SK-N-SH (cell line): ENCODE measurements around the gene SCD. TPM values are rescaled to one million over a fixed set of nuclear protein-coding genes. Genes with fewer than 3 reads are reported as not detected.

Experiments
- CTCF ChIA-PET: fragments of 300-600, 350-600 bp; formaldehyde crosslinking; extraction: SDS; loops from one replicate; lab custom pipeline; 2021; lab: Yijun Ruan, JAX
- POLR2A ChIA-PET: fragments of 350-600 bp; sonication (Branson Sonifier 250); formaldehyde crosslinking; extraction: SDS; loops from one replicate; lab custom pipeline; 2020; ENCODE audit warnings: antibody characterized with exemption, inconsistent platforms; lab: Yijun Ruan, JAX
- DNase-seq: peaks from one replicate; pipeline ENCODE4 v3.0.0; 2012
- H2AFZ ChIP-seq: fragments of 200-600 bp; sonication (generic); 2 replicates; pipeline ENCODE4 v1.8.1; 2016; ENCODE audit warnings: antibody characterized with exemption, mild to moderate bottlenecking, low read depth
- H3F3A ChIP-seq: fragments of 200-600 bp; sonication (generic); replicated peaks from 2 replicates; pipeline ENCODE3; 2016; ENCODE audit warnings: antibody characterized with exemption, mild to moderate bottlenecking; ENCODE audit not compliant: insufficient read depth
- H3K27ac ChIP-seq, 2 experiments: fragments of 200-500 bp in 1 of 2; fragments of 200-600 bp in 1 of 2; sonication (Bioruptor generic) in 1 of 2; sonication (generic), shearing (Covaris generic) in 1 of 2; 2 replicates each; pipeline versions ENCODE4 v1.5.1 to v1.6.1; 2014 to 2016; ENCODE audit warnings: low read depth in 2 of 2, inconsistent platforms in 1 of 2, low read length in 1 of 2, mild to moderate bottlenecking in 1 of 2, mixed read lengths in 1 of 2
- H3K27me3 ChIP-seq: fragments of 200-600 bp; sonication (generic), shearing (Covaris generic); 2 replicates; pipeline ENCODE4 v1.6.1; 2016; ENCODE audit warnings: mixed run types; ENCODE audit not compliant: insufficient read depth
- H3K36me3 ChIP-seq, 2 experiments: fragments of 200-500 bp in 1 of 2; fragments of 200-600 bp in 1 of 2; sonication (Bioruptor generic) in 1 of 2; sonication (generic) in 1 of 2; replicated peaks in 1 of 2; 2 replicates each; pipeline versions ENCODE3 to v1.5.1; 2014 to 2016; ENCODE audit warnings: low read length in 1 of 2, mild to moderate bottlenecking in 1 of 2; ENCODE audit not compliant: insufficient read depth in 2 of 2, control insufficient read depth in 1 of 2
- H3K4me1 ChIP-seq, 2 experiments: fragments of 200-500 bp in 1 of 2; fragments of 200-600 bp in 1 of 2; sonication (Bioruptor generic) in 1 of 2; sonication (generic), shearing (Covaris generic) in 1 of 2; 2 replicates each; pipeline versions ENCODE4 v1.5.1 to v1.6.1; 2014 to 2016; ENCODE audit warnings: low read depth in 1 of 2, low read length in 1 of 2, mixed run types in 1 of 2; ENCODE audit not compliant: insufficient read depth in 2 of 2, control insufficient read depth in 1 of 2
- H3K4me2 ChIP-seq: fragments of 200-600 bp; sonication (generic), shearing (Covaris generic); 2 replicates; pipeline ENCODE4 v1.6.1; 2017; ENCODE audit warnings: mixed run types
- H3K4me3 ChIP-seq, 2 experiments: fragments of 200-500 bp in 1 of 2; fragments of 200-600 bp in 1 of 2; sonication (Bioruptor generic) in 1 of 2; sonication (generic), shearing (Covaris generic) in 1 of 2; 2 replicates each; pipeline versions ENCODE4 v1.5.1 to v1.8.1; 2014 to 2016; ENCODE audit warnings: low read depth in 2 of 2, inconsistent platforms in 1 of 2, low read length in 1 of 2, mild to moderate bottlenecking in 1 of 2, mixed read lengths in 1 of 2, moderate library complexity in 1 of 2
- H3K79me2 ChIP-seq: fragments of 200-600 bp; sonication (generic); 2 replicates; pipeline ENCODE4 v1.8.1; 2017; ENCODE audit warnings: mild to moderate bottlenecking; ENCODE audit not compliant: insufficient read depth
- H3K9ac ChIP-seq: fragments of 200-600 bp; sonication (generic); 2 replicates; pipeline ENCODE4 v1.6.1; 2017; ENCODE audit warnings: mixed run types
- H3K9me2 ChIP-seq: fragments of 200-600 bp; sonication (generic); 2 replicates; pipeline ENCODE4 v1.6.1; 2017; ENCODE audit warnings: mixed run types
- H3K9me3 ChIP-seq: fragments of 200-600 bp; sonication (generic); 2 replicates; pipeline ENCODE4 v1.6.1; 2017; ENCODE audit warnings: mixed run types, mild to moderate bottlenecking, moderate library complexity
- H4K20me1 ChIP-seq: fragments of 200-600 bp; sonication (generic); 2 replicates; pipeline ENCODE4 v1.6.1; 2017; ENCODE audit warnings: mild to moderate bottlenecking, mixed run types; ENCODE audit not compliant: insufficient read depth
- ELF1 ChIP-seq: IDR thresholded peaks from 2 replicates; pipeline ENCODE4 v1.4.0; 2012
- EP300 ChIP-seq, 2 experiments: IDR thresholded peaks; 2 replicates each; pipeline versions ENCODE4 v1.4.0 to v1.6.1; 2012; ENCODE audit warnings: borderline replicate concordance in 1 of 2, low read depth in 1 of 2, low read length in 1 of 2
- FOSL2 ChIP-seq: IDR thresholded peaks from 2 replicates; pipeline ENCODE4 v1.4.0; 2012; ENCODE audit warnings: low read depth, mild to moderate bottlenecking, moderate library complexity, borderline replicate concordance
- FOXJ3 ChIP-seq: sonication (generic); formaldehyde crosslinking; IDR thresholded peaks from 2 replicates; pipeline ENCODE4 v1.5.1; 2020; ENCODE audit warnings: mild to moderate bottlenecking, missing genetic modification reagents
- GABPA ChIP-seq: IDR thresholded peaks from 2 replicates; pipeline ENCODE4 v1.4.0; 2012; ENCODE audit warnings: low read depth, mild to moderate bottlenecking
- JUND ChIP-seq: IDR thresholded peaks from 2 replicates; pipeline ENCODE4 v1.4.0; 2012
- MEF2A ChIP-seq: IDR thresholded peaks from 2 replicates; pipeline ENCODE4 v1.4.0; 2012; ENCODE audit warnings: low read depth, borderline replicate concordance
- MXI1 ChIP-seq: IDR thresholded peaks from 2 replicates; pipeline ENCODE4 v1.6.1; 2012; ENCODE audit warnings: mild to moderate bottlenecking, low read depth, low read length, improper control_type of control experiment
- NFIC ChIP-seq: IDR thresholded peaks from 2 replicates; pipeline ENCODE4 v1.4.0; 2012; ENCODE audit warnings: borderline replicate concordance
- NRF1 ChIP-seq: IDR thresholded peaks from 2 replicates; pipeline ENCODE4 v1.6.1; 2012; ENCODE audit warnings: low read depth, mild to moderate bottlenecking, low read length
- POLR2AphosphoS5 ChIP-seq: IDR thresholded peaks from 2 replicates; pipeline ENCODE4 v1.6.1; 2012; ENCODE audit warnings: low read depth, low read length
- RAD21 ChIP-seq: IDR thresholded peaks from 2 replicates; pipeline ENCODE4 v1.6.1; 2012; ENCODE audit warnings: mild to moderate bottlenecking, low read length
- RCOR1 ChIP-seq: fragments of 150-350 bp; IDR thresholded peaks from 2 replicates; pipeline ENCODE4 v1.6.1; 2017; ENCODE audit warnings: antibody characterized with exemption, low read length
- RFX5 ChIP-seq: IDR thresholded peaks from 2 replicates; pipeline ENCODE4 v1.6.1; 2012; ENCODE audit warnings: mild to moderate bottlenecking, improper control_type of control experiment, low read length
- RXRA ChIP-seq: IDR thresholded peaks from 2 replicates; pipeline ENCODE4 v1.4.0; 2012; ENCODE audit warnings: low read depth, mild to moderate bottlenecking, borderline replicate concordance
- SMC3 ChIP-seq: IDR thresholded peaks from 2 replicates; pipeline ENCODE4 v1.6.1; 2012; ENCODE audit warnings: low read depth, low read length, improper control_type of control experiment
- TAF1 ChIP-seq: IDR thresholded peaks from 2 replicates; pipeline ENCODE4 v1.6.1; 2012; ENCODE audit warnings: low read depth, mild to moderate bottlenecking, low read length, moderate library complexity, borderline replicate concordance
- TEAD4 ChIP-seq: IDR thresholded peaks from 2 replicates; pipeline ENCODE4 v1.4.0; 2012; ENCODE audit warnings: mild to moderate bottlenecking, borderline replicate concordance; ENCODE audit not compliant: insufficient read depth
- WGBS: methylation state at CpG from one replicate; pipeline ENCODE4 v1.1.6; 2017; ENCODE audit warnings: low lambda C conversion rate; 5-methylcytosine and 5-hydroxymethylcytosine counted together
- polyA plus RNA-seq, 3 experiments: library from polyadenylated mRNA; depleted of rRNA; stranded (reverse); fragments of >200 nt; gene quantifications; 2 replicates each; pipeline ENCODE4 v1.2.3, GENCODE V29; 2012
- TF ChIP-seq, protein P1 (sequence below): IDR thresholded peaks from 2 replicates; pipeline ENCODE4; 2012
- TF ChIP-seq, protein P2 (sequence below): fragments of 200-600 bp; sonication (generic); IDR thresholded peaks from 2 replicates; pipeline ENCODE4 v1.6.1; 2017; ENCODE audit warnings: antibody characterized with exemption, mild to moderate bottlenecking, moderate library complexity
- TF ChIP-seq, protein P3 (sequence below): IDR thresholded peaks from 2 replicates; pipeline ENCODE4 v1.4.0; 2012; ENCODE audit warnings: low read depth, borderline replicate concordance
- TF ChIP-seq, protein P4 (sequence below): IDR thresholded peaks from 2 replicates; pipeline ENCODE4 v1.4.0; 2012; ENCODE audit warnings: low read depth, borderline replicate concordance
- TF ChIP-seq, protein P5 (sequence below): IDR thresholded peaks from 2 replicates; pipeline ENCODE4 v1.4.0; 2012; ENCODE audit warnings: low read depth
- TF ChIP-seq, protein P6 (sequence below): fragments of 150-350 bp; IDR thresholded peaks from 2 replicates; pipeline ENCODE4 v1.6.1; 2016; ENCODE audit warnings: mild to moderate bottlenecking, low read depth, low read length
- TF ChIP-seq, protein P7 (sequence below): fragments of 150-350 bp; IDR thresholded peaks from 2 replicates; pipeline ENCODE4 v1.6.1; 2017; ENCODE audit warnings: antibody characterized with exemption, low read length, low read depth, borderline replicate concordance

SCD gene
- polyA plus RNA-seq, 1 of the 3 experiments (the other 2 are of a cell fraction): 19.7 TPM

DNA sequence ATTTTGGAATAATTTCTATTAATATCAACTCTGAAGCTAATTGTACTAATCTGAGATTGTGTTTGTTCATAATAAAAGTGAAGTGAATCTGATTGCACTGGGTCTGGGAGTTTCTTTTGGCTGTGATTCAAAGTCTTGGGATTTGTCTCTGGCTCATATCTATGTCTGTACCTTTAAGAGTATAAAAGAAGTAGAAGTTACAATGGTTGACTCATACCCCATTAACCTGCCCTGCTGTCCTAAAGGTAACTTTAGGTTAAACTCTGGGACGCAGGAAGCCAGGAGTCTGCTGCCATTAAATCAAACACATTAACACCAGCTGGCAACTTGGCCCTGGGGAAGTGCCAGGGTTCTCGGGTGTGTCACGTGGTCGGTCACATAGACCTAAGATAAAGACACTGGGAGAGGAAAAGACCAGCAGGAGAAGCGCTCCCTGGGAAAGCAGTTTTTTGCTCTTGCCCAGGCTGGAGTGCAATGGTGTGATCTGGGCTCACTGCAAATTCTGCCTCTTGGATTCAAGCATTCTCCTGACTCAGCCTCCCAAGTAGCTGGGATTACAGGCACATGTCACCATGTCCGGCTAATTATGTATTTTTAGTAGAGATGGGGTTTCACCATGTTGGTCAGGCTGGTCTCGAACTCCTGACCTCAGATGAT is 17.8 kb downstream of the SCD start:
- Histone ChIP-seq H3K9me3 (no peaks in the 10 kb centered on the region), H2AFZ (no peak overlapping the region), H3K27me3 (no peaks in the 10 kb centered on the region), H3K4me3 (no peak overlapping the region), H3K79me2 (no peaks in the 10 kb centered on the region), H3K4me1 (peaks cover 19 to 42% of the 10 kb centered on the region in 2 experiments; a peak in 3 of 4 replicates), H3K36me3 (peaks cover 8 to 26% of the 10 kb centered on the region in 2 experiments), H3K9me2 (no peaks in the 10 kb centered on the region), H3F3A (peaks cover 9% of the 10 kb centered on the region), H3K9ac (no peak overlapping the region), H3K4me2 (peak overlapping the region; percentile 43; the same call in 1 of the 2 replicates), H3K27ac (peak overlapping the region; percentile 19 to 38; a peak in 3 of 4 replicates), H4K20me1 (no peaks in the 10 kb centered on the region)
- peak; percentile 58 for DNase-seq
- WGBS: 32% methylated on average over 7 of the region's 7 CpGs
- ChIA-PET CTCF (interaction anchor here (1.0 to 2.5 kb wide), 6 partner anchors 13 to 68 kb away, joined by 3 to 10 read pairs (median 4); no protein-coding TSS in a partner anchor), POLR2A (interaction anchor here (1.0 to 2.8 kb wide), 2 partner anchors 9 to 18 kb away, joined by 8 to 14 read pairs; partner anchors contain the start of gene SCD)
- peak; percentile 59; the same call in 1 of the 2 replicates for TF ChIP-seq MXI1
- TF ChIP-seq RAD21: no peak; the same call in 1 of the 2 replicates
- TF ChIP-seq, protein P1, sequence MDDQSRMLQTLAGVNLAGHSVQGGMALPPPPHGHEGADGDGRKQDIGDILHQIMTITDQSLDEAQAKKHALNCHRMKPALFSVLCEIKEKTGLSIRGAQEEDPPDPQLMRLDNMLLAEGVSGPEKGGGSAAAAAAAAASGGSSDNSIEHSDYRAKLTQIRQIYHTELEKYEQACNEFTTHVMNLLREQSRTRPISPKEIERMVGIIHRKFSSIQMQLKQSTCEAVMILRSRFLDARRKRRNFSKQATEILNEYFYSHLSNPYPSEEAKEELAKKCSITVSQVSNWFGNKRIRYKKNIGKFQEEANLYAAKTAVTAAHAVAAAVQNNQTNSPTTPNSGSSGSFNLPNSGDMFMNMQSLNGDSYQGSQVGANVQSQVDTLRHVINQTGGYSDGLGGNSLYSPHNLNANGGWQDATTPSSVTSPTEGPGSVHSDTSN: peak; percentile 92
- peak; percentile 68; the same call in 1 of the 2 replicates for TF ChIP-seq FOSL2
- peak; percentile 68 for TF ChIP-seq JUND
- TF ChIP-seq, protein P2, sequence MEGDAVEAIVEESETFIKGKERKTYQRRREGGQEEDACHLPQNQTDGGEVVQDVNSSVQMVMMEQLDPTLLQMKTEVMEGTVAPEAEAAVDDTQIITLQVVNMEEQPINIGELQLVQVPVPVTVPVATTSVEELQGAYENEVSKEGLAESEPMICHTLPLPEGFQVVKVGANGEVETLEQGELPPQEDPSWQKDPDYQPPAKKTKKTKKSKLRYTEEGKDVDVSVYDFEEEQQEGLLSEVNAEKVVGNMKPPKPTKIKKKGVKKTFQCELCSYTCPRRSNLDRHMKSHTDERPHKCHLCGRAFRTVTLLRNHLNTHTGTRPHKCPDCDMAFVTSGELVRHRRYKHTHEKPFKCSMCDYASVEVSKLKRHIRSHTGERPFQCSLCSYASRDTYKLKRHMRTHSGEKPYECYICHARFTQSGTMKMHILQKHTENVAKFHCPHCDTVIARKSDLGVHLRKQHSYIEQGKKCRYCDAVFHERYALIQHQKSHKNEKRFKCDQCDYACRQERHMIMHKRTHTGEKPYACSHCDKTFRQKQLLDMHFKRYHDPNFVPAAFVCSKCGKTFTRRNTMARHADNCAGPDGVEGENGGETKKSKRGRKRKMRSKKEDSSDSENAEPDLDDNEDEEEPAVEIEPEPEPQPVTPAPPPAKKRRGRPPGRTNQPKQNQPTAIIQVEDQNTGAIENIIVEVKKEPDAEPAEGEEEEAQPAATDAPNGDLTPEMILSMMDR: no peak
- 0 out of 2 replicates have a peak, but pooled peaks have one; percentile 13 for TF ChIP-seq ELF1
- peak; percentile 62; the same call in 1 of the 2 replicates for TF ChIP-seq NFIC
- TF ChIP-seq, protein P3, sequence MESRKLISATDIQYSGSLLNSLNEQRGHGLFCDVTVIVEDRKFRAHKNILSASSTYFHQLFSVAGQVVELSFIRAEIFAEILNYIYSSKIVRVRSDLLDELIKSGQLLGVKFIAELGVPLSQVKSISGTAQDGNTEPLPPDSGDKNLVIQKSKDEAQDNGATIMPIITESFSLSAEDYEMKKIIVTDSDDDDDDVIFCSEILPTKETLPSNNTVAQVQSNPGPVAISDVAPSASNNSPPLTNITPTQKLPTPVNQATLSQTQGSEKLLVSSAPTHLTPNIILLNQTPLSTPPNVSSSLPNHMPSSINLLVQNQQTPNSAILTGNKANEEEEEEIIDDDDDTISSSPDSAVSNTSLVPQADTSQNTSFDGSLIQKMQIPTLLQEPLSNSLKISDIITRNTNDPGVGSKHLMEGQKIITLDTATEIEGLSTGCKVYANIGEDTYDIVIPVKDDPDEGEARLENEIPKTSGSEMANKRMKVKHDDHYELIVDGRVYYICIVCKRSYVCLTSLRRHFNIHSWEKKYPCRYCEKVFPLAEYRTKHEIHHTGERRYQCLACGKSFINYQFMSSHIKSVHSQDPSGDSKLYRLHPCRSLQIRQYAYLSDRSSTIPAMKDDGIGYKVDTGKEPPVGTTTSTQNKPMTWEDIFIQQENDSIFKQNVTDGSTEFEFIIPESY: no peak
- TF ChIP-seq, protein P4, sequence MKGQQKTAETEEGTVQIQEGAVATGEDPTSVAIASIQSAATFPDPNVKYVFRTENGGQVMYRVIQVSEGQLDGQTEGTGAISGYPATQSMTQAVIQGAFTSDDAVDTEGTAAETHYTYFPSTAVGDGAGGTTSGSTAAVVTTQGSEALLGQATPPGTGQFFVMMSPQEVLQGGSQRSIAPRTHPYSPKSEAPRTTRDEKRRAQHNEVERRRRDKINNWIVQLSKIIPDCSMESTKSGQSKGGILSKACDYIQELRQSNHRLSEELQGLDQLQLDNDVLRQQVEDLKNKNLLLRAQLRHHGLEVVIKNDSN: peak; percentile 87
- TF ChIP-seq NRF1: no peak
- no peak for TF ChIP-seq GABPA
- TF ChIP-seq TAF1: no peak
- 0 out of 2 replicates have a peak, but pooled peaks have one; percentile 29 for TF ChIP-seq MEF2A
- peak; percentile 96 for TF ChIP-seq RXRA
- TF ChIP-seq, protein P5, sequence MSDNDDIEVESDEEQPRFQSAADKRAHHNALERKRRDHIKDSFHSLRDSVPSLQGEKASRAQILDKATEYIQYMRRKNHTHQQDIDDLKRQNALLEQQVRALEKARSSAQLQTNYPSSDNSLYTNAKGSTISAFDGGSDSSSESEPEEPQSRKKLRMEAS: peak; percentile 42; the same call in 1 of the 2 replicates
- no peak for TF ChIP-seq TEAD4
- no peak for TF ChIP-seq FOXJ3 (CRISPR knock-in tag)
- TF ChIP-seq SMC3: no peak
- peak in 1 of 2 experiments; percentile 71; a peak in 2 of 4 replicates for TF ChIP-seq EP300 (IDR thresholded peaks at IDR 0.05; ENCODE audit: borderline replicate concordance in 1 of 2, low read depth in 1 of 2, low read length in 1 of 2)
- peak; percentile 50; the same call in 1 of the 2 replicates for TF ChIP-seq RCOR1
- TF ChIP-seq, protein P6, sequence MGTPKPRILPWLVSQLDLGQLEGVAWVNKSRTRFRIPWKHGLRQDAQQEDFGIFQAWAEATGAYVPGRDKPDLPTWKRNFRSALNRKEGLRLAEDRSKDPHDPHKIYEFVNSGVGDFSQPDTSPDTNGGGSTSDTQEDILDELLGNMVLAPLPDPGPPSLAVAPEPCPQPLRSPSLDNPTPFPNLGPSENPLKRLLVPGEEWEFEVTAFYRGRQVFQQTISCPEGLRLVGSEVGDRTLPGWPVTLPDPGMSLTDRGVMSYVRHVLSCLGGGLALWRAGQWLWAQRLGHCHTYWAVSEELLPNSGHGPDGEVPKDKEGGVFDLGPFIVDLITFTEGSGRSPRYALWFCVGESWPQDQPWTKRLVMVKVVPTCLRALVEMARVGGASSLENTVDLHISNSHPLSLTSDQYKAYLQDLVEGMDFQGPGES: no peak
- TF ChIP-seq, protein P7, sequence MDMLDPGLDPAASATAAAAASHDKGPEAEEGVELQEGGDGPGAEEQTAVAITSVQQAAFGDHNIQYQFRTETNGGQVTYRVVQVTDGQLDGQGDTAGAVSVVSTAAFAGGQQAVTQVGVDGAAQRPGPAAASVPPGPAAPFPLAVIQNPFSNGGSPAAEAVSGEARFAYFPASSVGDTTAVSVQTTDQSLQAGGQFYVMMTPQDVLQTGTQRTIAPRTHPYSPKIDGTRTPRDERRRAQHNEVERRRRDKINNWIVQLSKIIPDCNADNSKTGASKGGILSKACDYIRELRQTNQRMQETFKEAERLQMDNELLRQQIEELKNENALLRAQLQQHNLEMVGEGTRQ: peak; percentile 63; the same call in 1 of the 2 replicates
- TF ChIP-seq RFX5: no peak
- TF ChIP-seq POLR2AphosphoS5: peak; percentile 41; the same call in 1 of the 2 replicates
